K562 (cell line): ENCODE measurements around the gene CEBPE. TPM values are rescaled to one million over a fixed set of nuclear protein-coding genes. Genes with fewer than 3 reads are reported as not detected.

Source experiments
- BMI1 ChIP-seq: fragments of 150-350 bp; IDR thresholded peaks from 2 replicates; pipeline ENCODE4 v1.6.1; 2014; ENCODE audit warnings: low read length
- CBX5 ChIP-seq: IDR thresholded peaks from 2 replicates; pipeline ENCODE4 v1.6.1; 2014; ENCODE audit warnings: low read depth, borderline replicate concordance
- CREM ChIP-seq: IDR thresholded peaks from 2 replicates; pipeline ENCODE4 v1.6.1; 2014; ENCODE audit warnings: antibody characterized with exemption, low read depth
- ELF2 ChIP-seq: fragments of 250-450 bp; sonication (Bioruptor Pico); IDR thresholded peaks from 2 replicates; pipeline ENCODE4 v1.5.0; 2021; ENCODE audit warnings: mild to moderate bottlenecking
- EZH2 ChIP-seq: IDR thresholded peaks from 2 replicates; pipeline ENCODE4 v1.6.1; 2012; ENCODE audit warnings: low read depth, mild to moderate bottlenecking, inconsistent platforms, low read length, borderline replicate concordance
- FOXJ2 ChIP-seq: fragments of 200-800 bp; sonication (Bioruptor generic); IDR thresholded peaks from 2 replicates; pipeline ENCODE4 v1.6.1; 2016; ENCODE audit warnings: missing genetic modification characterization, missing compliant biosample characterization
- FOXJ3 ChIP-seq: sonication (generic); formaldehyde crosslinking; IDR thresholded peaks from 2 replicates; pipeline ENCODE4 v1.4.0; 2020; ENCODE audit warnings: mild to moderate bottlenecking, missing genetic modification reagents
- HMGN3 ChIP-seq: IDR thresholded peaks from 2 replicates; pipeline ENCODE4 v1.6.1; 2011; ENCODE audit warnings: borderline replicate concordance, low read depth, mild to moderate bottlenecking, mixed read lengths, low read length; ENCODE audit not compliant: insufficient read length; ENCODE audit errors: extremely low read depth
- LEF1 ChIP-seq: fragments of 450-650 bp; IDR thresholded peaks from 2 replicates; pipeline ENCODE4 v1.6.1; 2016; ENCODE audit warnings: mild to moderate bottlenecking
- MAFG ChIP-seq: fragments of 450-650 bp; conservative IDR thresholded peaks from 2 replicates; pipeline ENCODE4 v1.6.1; 2016; ENCODE audit warnings: missing genetic modification characterization, missing compliant biosample characterization
- NCOA4 ChIP-seq: fragments of 450-650 bp; IDR thresholded peaks from 2 replicates; pipeline ENCODE4 v1.6.1; 2018; ENCODE audit warnings: mild to moderate bottlenecking; ENCODE audit not compliant: partially characterized antibody
- NCOR1 ChIP-seq: fragments of 450-650 bp; IDR thresholded peaks from 2 replicates; pipeline ENCODE4 v1.6.1; 2016; ENCODE audit warnings: mild to moderate bottlenecking, moderate library complexity
- NONO ChIP-seq, 2 experiments: fragments of 200-400 bp in 1 of 2; fragments of 450-650 bp in 1 of 2; formaldehyde crosslinking in 1 of 2; IDR thresholded peaks; 2 replicates each; pipeline ENCODE4 v1.6.1; 2017; ENCODE audit warnings: low read depth in 2 of 2, mild to moderate bottlenecking in 2 of 2, moderate library complexity in 2 of 2, low read length in 1 of 2
- NUFIP1 ChIP-seq: fragments of 450-650 bp; IDR thresholded peaks from 2 replicates; pipeline ENCODE4 v1.6.1; 2018; ENCODE audit not compliant: partially characterized antibody
- PPARD ChIP-seq: fragments of 250-450 bp; sonication (Bioruptor Pico); IDR thresholded peaks from 2 replicates; pipeline ENCODE4 v1.8.0; 2022; ENCODE audit warnings: inconsistent platforms, mild to moderate bottlenecking, moderate library complexity
- RBM22 ChIP-seq: fragments of 200-400 bp; formaldehyde crosslinking; IDR thresholded peaks from 2 replicates; pipeline ENCODE4 v1.6.1; 2018; ENCODE audit warnings: low read length, low read depth; ENCODE audit not compliant: poor library complexity, severe bottlenecking
- RFX1 ChIP-seq: fragments of 450-650 bp; IDR thresholded peaks from 2 replicates; pipeline ENCODE4 v1.6.1; 2016; ENCODE audit warnings: mild to moderate bottlenecking, moderate library complexity
- SAP30 ChIP-seq: fragments of 200-600 bp; sonication (generic); IDR thresholded peaks from 2 replicates; pipeline ENCODE4 v1.6.1; 2012; ENCODE audit warnings: borderline replicate concordance, low read depth, mild to moderate bottlenecking, moderate library complexity, low read length, control low read depth, inconsistent platforms; ENCODE audit not compliant: insufficient read depth, poor library complexity, severe bottlenecking
- TCF7L2 ChIP-seq: fragments of 150-350 bp; IDR thresholded peaks from 2 replicates; pipeline ENCODE4 v1.6.1; 2016; ENCODE audit warnings: low read depth, mild to moderate bottlenecking, low read length, moderate library complexity
- TEAD2 ChIP-seq: fragments of 450-650 bp; IDR thresholded peaks from 2 replicates; pipeline ENCODE4 v1.6.1; 2016; ENCODE audit warnings: missing genetic modification characterization, control low read depth, missing compliant biosample characterization
- ZNF282 ChIP-seq: sonication (generic); formaldehyde crosslinking; IDR thresholded peaks from 2 replicates; pipeline ENCODE4 v1.8.1; 2023; ENCODE audit warnings: missing genetic modification reagents
- ZNF431 ChIP-seq: sonication (generic); formaldehyde crosslinking; IDR thresholded peaks from 2 replicates; pipeline ENCODE4 v1.8.0; 2022; ENCODE audit warnings: mild to moderate bottlenecking, missing genetic modification reagents
- ZNF445 ChIP-seq: fragments of 250-450 bp; sonication (Bioruptor Pico); IDR thresholded peaks from 2 replicates; pipeline ENCODE4 v1.4.0; 2020; ENCODE audit warnings: low read depth, mild to moderate bottlenecking, moderate library complexity
- ZNF766 ChIP-seq: fragments of 200-800 bp; sonication (Bioruptor generic); conservative IDR thresholded peaks from 2 replicates; pipeline ENCODE4 v1.6.1; 2016; ENCODE audit warnings: missing genetic modification characterization, missing compliant biosample characterization
- polyA plus RNA-seq, 8 experiments: library from polyadenylated mRNA; depleted of rRNA in 4 of 8; stranded (reverse) in 5 of 8; unstranded in 3 of 8; fragments of >200 nt; fragmentation: Nextera tagmentation in 2 of 8; fragmentation: Illumina TruSeq in 1 of 8; extraction: Ambion mirVana in 2 of 8; extraction: Trizol in 1 of 8; gene quantifications; 2 replicates each; pipeline versions ENCODE4 v1.2.1 to v1.2.3, GENCODE V29; 2011 to 2014; ENCODE audit warnings: inconsistent platforms in 1 of 8, missing spikeins in 1 of 8
- total RNA-seq, 7 experiments: library from RNA; depleted of rRNA in 6 of 7; stranded (reverse); fragments of >200 nt in 6 of 7; fragmentation: Illumina TruSeq in 2 of 7; extraction: Trizol in 2 of 7; gene quantifications; 2 replicates each; pipeline versions ENCODE4 v1.2.1 to v1.2.3, GENCODE V29; 2011 to 2021; ENCODE audit warnings: low replicate concordance in 1 of 7
- TF ChIP-seq, protein P1 (sequence below): fragments of 250-450 bp; sonication (Bioruptor Pico); IDR thresholded peaks from 2 replicates; pipeline ENCODE4 v1.8.0; 2021; ENCODE audit warnings: moderate library complexity, mild to moderate bottlenecking, inconsistent platforms
- TF ChIP-seq, protein P2 (sequence below): fragments of 450-650 bp; IDR thresholded peaks from one replicate; pipeline ENCODE4 v1.6.1; 2018; ENCODE audit warnings: mild to moderate bottlenecking, moderate library complexity; ENCODE audit not compliant: partially characterized antibody
- TF ChIP-seq, protein P3 (sequence below): fragments of 250-450 bp; sonication (Bioruptor Pico); IDR thresholded peaks from 2 replicates; pipeline ENCODE4 v1.8.0; 2021; ENCODE audit warnings: moderate library complexity, mild to moderate bottlenecking, inconsistent platforms
- TF ChIP-seq, protein P4 (sequence below): sonication (generic); formaldehyde crosslinking; IDR thresholded peaks from 2 replicates; pipeline ENCODE4 v1.9.0; 2022; ENCODE audit warnings: mild to moderate bottlenecking, missing genetic modification reagents

The CEBPE gene
- total and polyA plus RNA-seq, 9 of the 15 experiments (the other 6 are each of a cell fraction or from before 2014, with no cell fraction given), result 0.09 to 0.15 (median 0.13) TPM; not detected in 6

DNA sequence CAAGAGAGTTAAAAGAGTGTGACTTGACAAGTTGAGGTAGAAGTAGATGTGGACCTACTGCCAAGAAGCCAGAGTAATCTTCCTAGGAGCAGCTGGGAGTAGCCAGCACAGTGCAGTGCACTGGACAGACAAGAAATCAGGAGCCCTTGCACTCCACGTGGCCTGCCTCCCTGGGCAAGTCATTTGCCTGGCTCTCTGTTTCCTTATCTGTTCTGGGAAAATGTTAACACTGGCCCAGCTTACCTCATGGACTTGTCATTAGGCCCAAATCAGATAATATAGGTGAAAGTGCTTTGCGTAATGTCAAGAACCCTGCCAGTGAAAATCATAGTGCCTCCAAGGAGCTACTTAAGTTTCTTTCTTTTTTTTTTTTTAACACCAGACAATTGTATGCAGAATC lies 45.2 kb upstream of the CEBPE start (continued):
- TF ChIP-seq, protein P1, sequence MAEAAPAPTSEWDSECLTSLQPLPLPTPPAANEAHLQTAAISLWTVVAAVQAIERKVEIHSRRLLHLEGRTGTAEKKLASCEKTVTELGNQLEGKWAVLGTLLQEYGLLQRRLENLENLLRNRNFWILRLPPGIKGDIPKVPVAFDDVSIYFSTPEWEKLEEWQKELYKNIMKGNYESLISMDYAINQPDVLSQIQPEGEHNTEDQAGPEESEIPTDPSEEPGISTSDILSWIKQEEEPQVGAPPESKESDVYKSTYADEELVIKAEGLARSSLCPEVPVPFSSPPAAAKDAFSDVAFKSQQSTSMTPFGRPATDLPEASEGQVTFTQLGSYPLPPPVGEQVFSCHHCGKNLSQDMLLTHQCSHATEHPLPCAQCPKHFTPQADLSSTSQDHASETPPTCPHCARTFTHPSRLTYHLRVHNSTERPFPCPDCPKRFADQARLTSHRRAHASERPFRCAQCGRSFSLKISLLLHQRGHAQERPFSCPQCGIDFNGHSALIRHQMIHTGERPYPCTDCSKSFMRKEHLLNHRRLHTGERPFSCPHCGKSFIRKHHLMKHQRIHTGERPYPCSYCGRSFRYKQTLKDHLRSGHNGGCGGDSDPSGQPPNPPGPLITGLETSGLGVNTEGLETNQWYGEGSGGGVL (CRISPR knock-in tag), result no peak
- TF ChIP-seq ZNF431, result no peak
- no peak for TF ChIP-seq BMI1
- TF ChIP-seq MAFG (tag), result no peak
- TF ChIP-seq PPARD (CRISPR knock-in tag), result no peak
- no peak for TF ChIP-seq TEAD2 (tag)
- TF ChIP-seq ZNF445 (CRISPR knock-in tag), result no peak
- peak; percentile 43 for TF ChIP-seq SAP30
- TF ChIP-seq, protein P2, sequence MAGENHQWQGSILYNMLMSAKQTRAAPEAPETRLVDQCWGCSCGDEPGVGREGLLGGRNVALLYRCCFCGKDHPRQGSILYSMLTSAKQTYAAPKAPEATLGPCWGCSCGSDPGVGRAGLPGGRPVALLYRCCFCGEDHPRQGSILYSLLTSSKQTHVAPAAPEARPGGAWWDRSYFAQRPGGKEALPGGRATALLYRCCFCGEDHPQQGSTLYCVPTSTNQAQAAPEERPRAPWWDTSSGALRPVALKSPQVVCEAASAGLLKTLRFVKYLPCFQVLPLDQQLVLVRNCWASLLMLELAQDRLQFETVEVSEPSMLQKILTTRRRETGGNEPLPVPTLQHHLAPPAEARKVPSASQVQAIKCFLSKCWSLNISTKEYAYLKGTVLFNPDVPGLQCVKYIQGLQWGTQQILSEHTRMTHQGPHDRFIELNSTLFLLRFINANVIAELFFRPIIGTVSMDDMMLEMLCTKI, result no peak
- no peak for TF ChIP-seq HMGN3
- no peak for TF ChIP-seq ELF2
- TF ChIP-seq FOXJ3 (CRISPR knock-in tag), result no peak
- no peak for TF ChIP-seq NCOA4
- TF ChIP-seq CBX5, result no peak
- TF ChIP-seq ZNF282, result no peak
- TF ChIP-seq TCF7L2, result no peak
- TF ChIP-seq FOXJ2, result 0 out of 2 replicates have a peak, but pooled peaks have one; percentile 20
- TF ChIP-seq CREM, result peak; percentile 30; the same call in 1 of the 2 replicates
- no peak; the same call in 1 of the 2 replicates for TF ChIP-seq NCOR1
- TF ChIP-seq RBM22, result no peak
- TF ChIP-seq NUFIP1, result no peak
- TF ChIP-seq, protein P3, sequence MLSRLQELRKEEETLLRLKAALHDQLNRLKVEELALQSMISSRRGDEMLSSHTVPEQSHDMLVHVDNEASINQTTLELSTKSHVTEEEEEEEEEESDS (CRISPR knock-in tag), result no peak
- TF ChIP-seq NONO (IDR thresholded peaks at IDR 0.05; ENCODE audit: low read depth in 2 of 2, low read length in 1 of 2), result no peak
- TF ChIP-seq EZH2, result no peak
- TF ChIP-seq LEF1, result no peak
- peak; percentile 37; the same call in 1 of the 2 replicates for TF ChIP-seq ZNF766 (CRISPR knock-in tag)
- TF ChIP-seq RFX1, result no peak
- TF ChIP-seq, protein P4, sequence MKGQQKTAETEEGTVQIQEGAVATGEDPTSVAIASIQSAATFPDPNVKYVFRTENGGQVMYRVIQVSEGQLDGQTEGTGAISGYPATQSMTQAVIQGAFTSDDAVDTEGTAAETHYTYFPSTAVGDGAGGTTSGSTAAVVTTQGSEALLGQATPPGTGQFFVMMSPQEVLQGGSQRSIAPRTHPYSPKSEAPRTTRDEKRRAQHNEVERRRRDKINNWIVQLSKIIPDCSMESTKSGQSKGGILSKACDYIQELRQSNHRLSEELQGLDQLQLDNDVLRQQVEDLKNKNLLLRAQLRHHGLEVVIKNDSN, result peak; percentile 56
